Measurements from ENCODE around the gene GPR15LG.

GRCh38 chr10:84190621-84191020 is 17.0 kb downstream of the GPR15LG start:
- TF ChIP-seq, protein P1, sequence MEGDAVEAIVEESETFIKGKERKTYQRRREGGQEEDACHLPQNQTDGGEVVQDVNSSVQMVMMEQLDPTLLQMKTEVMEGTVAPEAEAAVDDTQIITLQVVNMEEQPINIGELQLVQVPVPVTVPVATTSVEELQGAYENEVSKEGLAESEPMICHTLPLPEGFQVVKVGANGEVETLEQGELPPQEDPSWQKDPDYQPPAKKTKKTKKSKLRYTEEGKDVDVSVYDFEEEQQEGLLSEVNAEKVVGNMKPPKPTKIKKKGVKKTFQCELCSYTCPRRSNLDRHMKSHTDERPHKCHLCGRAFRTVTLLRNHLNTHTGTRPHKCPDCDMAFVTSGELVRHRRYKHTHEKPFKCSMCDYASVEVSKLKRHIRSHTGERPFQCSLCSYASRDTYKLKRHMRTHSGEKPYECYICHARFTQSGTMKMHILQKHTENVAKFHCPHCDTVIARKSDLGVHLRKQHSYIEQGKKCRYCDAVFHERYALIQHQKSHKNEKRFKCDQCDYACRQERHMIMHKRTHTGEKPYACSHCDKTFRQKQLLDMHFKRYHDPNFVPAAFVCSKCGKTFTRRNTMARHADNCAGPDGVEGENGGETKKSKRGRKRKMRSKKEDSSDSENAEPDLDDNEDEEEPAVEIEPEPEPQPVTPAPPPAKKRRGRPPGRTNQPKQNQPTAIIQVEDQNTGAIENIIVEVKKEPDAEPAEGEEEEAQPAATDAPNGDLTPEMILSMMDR (conservative IDR thresholded peaks at IDR 0.05 in 1 of 2, IDR thresholded peaks at IDR 0.05 in 1 of 2; ENCODE audit: extremely low read depth in 1 of 2, insufficient read depth in 1 of 2, low read depth in 1 of 2, low read length in 2 of 2), result no peak
- TF ChIP-seq EZH2 (IDR thresholded peaks at IDR 0.05; ENCODE audit: borderline replicate concordance, low read length), result no peak
